SK-N-SH (cell line): ENCODE data around the gene NGB. TPM values are rescaled to one million over a fixed set of nuclear protein-coding genes. Genes with fewer than 3 reads are reported as not detected.
A peak's percentile ranks its signal among the peaks of the same experiment; 100 is the strongest.

Source experiments
- CTCF ChIA-PET: fragments of 300-600, 350-600 bp; formaldehyde crosslinking; extraction: SDS; loops from one replicate; lab custom pipeline; 2021; lab: Yijun Ruan, JAX
- POLR2A ChIA-PET: fragments of 350-600 bp; sonication (Branson Sonifier 250); formaldehyde crosslinking; extraction: SDS; loops from one replicate; lab custom pipeline; 2020; ENCODE audit warnings: antibody characterized with exemption, inconsistent platforms; lab: Yijun Ruan, JAX
- DNase-seq: peaks from one replicate; pipeline ENCODE4 v3.0.0; 2012
- H2AFZ ChIP-seq: fragments of 200-600 bp; sonication (generic); 2 replicates; pipeline ENCODE4 v1.8.1; 2016; ENCODE audit warnings: antibody characterized with exemption, mild to moderate bottlenecking, low read depth
- H3F3A ChIP-seq: fragments of 200-600 bp; sonication (generic); replicated peaks from 2 replicates; pipeline ENCODE3; 2016; ENCODE audit warnings: antibody characterized with exemption, mild to moderate bottlenecking; ENCODE audit not compliant: insufficient read depth
- H3K27ac ChIP-seq, 2 experiments: fragments of 200-500 bp in 1 of 2; fragments of 200-600 bp in 1 of 2; sonication (Bioruptor generic) in 1 of 2; sonication (generic), shearing (Covaris generic) in 1 of 2; 2 replicates each; pipeline versions ENCODE4 v1.5.1 to v1.6.1; 2014 to 2016; ENCODE audit warnings: low read depth in 2 of 2, inconsistent platforms in 1 of 2, low read length in 1 of 2, mild to moderate bottlenecking in 1 of 2, mixed read lengths in 1 of 2
- H3K27me3 ChIP-seq: fragments of 200-600 bp; sonication (generic), shearing (Covaris generic); 2 replicates; pipeline ENCODE4 v1.6.1; 2016; ENCODE audit warnings: mixed run types; ENCODE audit not compliant: insufficient read depth
- H3K36me3 ChIP-seq, 2 experiments: fragments of 200-500 bp in 1 of 2; fragments of 200-600 bp in 1 of 2; sonication (Bioruptor generic) in 1 of 2; sonication (generic) in 1 of 2; replicated peaks in 1 of 2; 2 replicates each; pipeline versions ENCODE3 to v1.5.1; 2014 to 2016; ENCODE audit warnings: low read length in 1 of 2, mild to moderate bottlenecking in 1 of 2; ENCODE audit not compliant: insufficient read depth in 2 of 2, control insufficient read depth in 1 of 2
- H3K4me1 ChIP-seq, 2 experiments: fragments of 200-500 bp in 1 of 2; fragments of 200-600 bp in 1 of 2; sonication (Bioruptor generic) in 1 of 2; sonication (generic), shearing (Covaris generic) in 1 of 2; 2 replicates each; pipeline versions ENCODE4 v1.5.1 to v1.6.1; 2014 to 2016; ENCODE audit warnings: low read depth in 1 of 2, low read length in 1 of 2, mixed run types in 1 of 2; ENCODE audit not compliant: insufficient read depth in 2 of 2, control insufficient read depth in 1 of 2
- H3K4me2 ChIP-seq: fragments of 200-600 bp; sonication (generic), shearing (Covaris generic); 2 replicates; pipeline ENCODE4 v1.6.1; 2017; ENCODE audit warnings: mixed run types
- H3K4me3 ChIP-seq, 2 experiments: fragments of 200-500 bp in 1 of 2; fragments of 200-600 bp in 1 of 2; sonication (Bioruptor generic) in 1 of 2; sonication (generic), shearing (Covaris generic) in 1 of 2; 2 replicates each; pipeline versions ENCODE4 v1.5.1 to v1.8.1; 2014 to 2016; ENCODE audit warnings: low read depth in 2 of 2, inconsistent platforms in 1 of 2, low read length in 1 of 2, mild to moderate bottlenecking in 1 of 2, mixed read lengths in 1 of 2, moderate library complexity in 1 of 2
- H3K79me2 ChIP-seq: fragments of 200-600 bp; sonication (generic); 2 replicates; pipeline ENCODE4 v1.8.1; 2017; ENCODE audit warnings: mild to moderate bottlenecking; ENCODE audit not compliant: insufficient read depth
- H3K9ac ChIP-seq: fragments of 200-600 bp; sonication (generic); 2 replicates; pipeline ENCODE4 v1.6.1; 2017; ENCODE audit warnings: mixed run types
- H3K9me2 ChIP-seq: fragments of 200-600 bp; sonication (generic); 2 replicates; pipeline ENCODE4 v1.6.1; 2017; ENCODE audit warnings: mixed run types
- H3K9me3 ChIP-seq: fragments of 200-600 bp; sonication (generic); 2 replicates; pipeline ENCODE4 v1.6.1; 2017; ENCODE audit warnings: mixed run types, mild to moderate bottlenecking, moderate library complexity
- H4K20me1 ChIP-seq: fragments of 200-600 bp; sonication (generic); 2 replicates; pipeline ENCODE4 v1.6.1; 2017; ENCODE audit warnings: mild to moderate bottlenecking, mixed run types; ENCODE audit not compliant: insufficient read depth
- CHD2 ChIP-seq: fragments of 150-350 bp; IDR thresholded peaks from 2 replicates; pipeline ENCODE4 v1.6.1; 2018; ENCODE audit warnings: low read length; ENCODE audit not compliant: partially characterized antibody
- CTCF ChIP-seq: fragments of 200-600 bp; sonication (generic); IDR thresholded peaks from 2 replicates; pipeline ENCODE4 v1.6.1; 2017; ENCODE audit warnings: antibody characterized with exemption, mild to moderate bottlenecking, moderate library complexity
- ELF1 ChIP-seq: IDR thresholded peaks from 2 replicates; pipeline ENCODE4 v1.4.0; 2012
- EP300 ChIP-seq, 2 experiments: IDR thresholded peaks; 2 replicates each; pipeline versions ENCODE4 v1.4.0 to v1.6.1; 2012; ENCODE audit warnings: borderline replicate concordance in 1 of 2, low read depth in 1 of 2, low read length in 1 of 2
- EZH2phosphoT487 ChIP-seq: fragments of 200-600 bp; sonication (generic); IDR thresholded peaks from 2 replicates; pipeline ENCODE4 v1.6.1; 2017; ENCODE audit warnings: low read depth, mixed run types, mild to moderate bottlenecking, antibody characterized with exemption, moderate library complexity, borderline replicate concordance
- FOSL2 ChIP-seq: IDR thresholded peaks from 2 replicates; pipeline ENCODE4 v1.4.0; 2012; ENCODE audit warnings: low read depth, mild to moderate bottlenecking, moderate library complexity, borderline replicate concordance
- FOXM1 ChIP-seq: IDR thresholded peaks from 2 replicates; pipeline ENCODE4 v1.4.0; 2012; ENCODE audit warnings: low read depth, mild to moderate bottlenecking
- MAX ChIP-seq: IDR thresholded peaks from 2 replicates; pipeline ENCODE4 v1.4.0; 2012; ENCODE audit warnings: low read depth
- NFIC ChIP-seq: IDR thresholded peaks from 2 replicates; pipeline ENCODE4 v1.4.0; 2012; ENCODE audit warnings: borderline replicate concordance
- PBX3 ChIP-seq: IDR thresholded peaks from 2 replicates; pipeline ENCODE4; 2012
- POLR2AphosphoS5 ChIP-seq: IDR thresholded peaks from 2 replicates; pipeline ENCODE4 v1.6.1; 2012; ENCODE audit warnings: low read depth, low read length
- RCOR1 ChIP-seq: fragments of 150-350 bp; IDR thresholded peaks from 2 replicates; pipeline ENCODE4 v1.6.1; 2017; ENCODE audit warnings: antibody characterized with exemption, low read length
- REST ChIP-seq: IDR thresholded peaks from 2 replicates; pipeline ENCODE4 v1.6.1; 2012; ENCODE audit warnings: mild to moderate bottlenecking, low read depth, low read length, moderate library complexity
- SIN3A ChIP-seq: IDR thresholded peaks from 2 replicates; pipeline ENCODE4 v1.6.1; 2012; ENCODE audit warnings: low read depth, mild to moderate bottlenecking, low read length, moderate library complexity, borderline replicate concordance
- TAF1 ChIP-seq: IDR thresholded peaks from 2 replicates; pipeline ENCODE4 v1.6.1; 2012; ENCODE audit warnings: low read depth, mild to moderate bottlenecking, low read length, moderate library complexity, borderline replicate concordance
- TCF12 ChIP-seq: IDR thresholded peaks from 2 replicates; pipeline ENCODE4 v1.4.0; 2012
- USF2 ChIP-seq: fragments of 150-350 bp; IDR thresholded peaks from 2 replicates; pipeline ENCODE4 v1.6.1; 2017; ENCODE audit warnings: antibody characterized with exemption, low read length, low read depth, borderline replicate concordance
- YY1 ChIP-seq: IDR thresholded peaks from 2 replicates; pipeline ENCODE4 v1.4.0; 2012; ENCODE audit warnings: low read depth, mild to moderate bottlenecking
- WGBS: methylation state at CpG from one replicate; pipeline ENCODE4 v1.1.6; 2017; ENCODE audit warnings: low lambda C conversion rate; 5-methylcytosine and 5-hydroxymethylcytosine counted together
- polyA plus RNA-seq, 3 experiments: library from polyadenylated mRNA; depleted of rRNA; stranded (reverse); fragments of >200 nt; gene quantifications; 2 replicates each; pipeline ENCODE4 v1.2.3, GENCODE V29; 2012

NGB gene
- polyA plus RNA-seq, 1 of the 3 experiments (the other 2 are of a cell fraction): not detected

GRCh38 chr14:77306416-77306815 is 35.4 kb upstream of the NGB start:
- no peak for TF ChIP-seq EZH2phosphoT487
- TF ChIP-seq TCF12: no peak
- TF ChIP-seq POLR2AphosphoS5: no peak
- no peak for TF ChIP-seq USF2
- no peak for TF ChIP-seq REST
- TF ChIP-seq FOSL2: no peak
- TF ChIP-seq YY1: no peak
- H2AFZ ChIP-seq: no peak overlapping the region

GRCh38 chr14:77305696-77306095 is 34.7 kb upstream of the NGB start:
- no peak for DNase-seq
- H3K9ac ChIP-seq: no peak overlapping the region
- no peaks in the 10 kb centered on the region for H3K27me3 ChIP-seq
- CTCF ChIA-PET: interaction anchor here (1.2 to 3.2 kb wide), 3 partner anchors 10 to 156 kb away, joined by 3 to 40 read pairs (median 19); no protein-coding TSS in a partner anchor
- WGBS: 100% methylated on average over 1 of the region's 4 CpGs
- H3K9me2 ChIP-seq: no peaks in the 10 kb centered on the region
- no peaks in the 10 kb centered on the region for H3K9me3 ChIP-seq
- no peak overlapping the region for H3K4me2 ChIP-seq
- POLR2A ChIA-PET: no interaction called here
- no peaks in the 10 kb centered on the region for H3K79me2 ChIP-seq
- H3F3A ChIP-seq: peaks cover 24% of the 10 kb centered on the region
- no peak overlapping the region for H2AFZ ChIP-seq
- H3K4me3 ChIP-seq: no peak overlapping the region
- H3K36me3 ChIP-seq: peaks cover 4 to 27% of the 10 kb centered on the region in 2 experiments
- H4K20me1 ChIP-seq: peaks cover 3% of the 10 kb centered on the region
- H3K4me1 ChIP-seq: peaks cover 11 to 31% of the 10 kb centered on the region in 2 experiments
- H3K27ac ChIP-seq: peak overlapping the region in 1 of 2 experiments; percentile 14; a peak in 1 of 4 replicates
- TF ChIP-seq SIN3A (no peak), FOSL2 (no peak), ELF1 (no peak), EZH2phosphoT487 (no peak), NFIC (no peak), CHD2 (no peak), TAF1 (no peak), USF2 (no peak), YY1 (no peak), FOXM1 (no peak), EP300 (IDR thresholded peaks at IDR 0.05; ENCODE audit: borderline replicate concordance in 1 of 2, low read depth in 1 of 2, low read length in 1 of 2) (no peak), RCOR1 (no peak), MAX (no peak), CTCF (no peak), PBX3 (no peak)

More at GRCh38 chr14:77306416-77306815, 35.4 kb upstream of the NGB start:
- H3K9me3 ChIP-seq: no peaks in the 10 kb centered on the region
- H3K9ac ChIP-seq: no peak overlapping the region
- peak overlapping the region; percentile 66; the same call in 1 of the 2 replicates for H3K4me2 ChIP-seq
- H3K27ac ChIP-seq: peak overlapping the region; percentile 49 to 76
- no peak overlapping the region for H3K4me3 ChIP-seq
- peaks cover 3% of the 10 kb centered on the region for H4K20me1 ChIP-seq
- H3K27me3 ChIP-seq: no peaks in the 10 kb centered on the region
- H3K36me3 ChIP-seq: peaks cover 9 to 27% of the 10 kb centered on the region in 2 experiments
- H3K9me2 ChIP-seq: no peaks in the 10 kb centered on the region
- DNase-seq: no peak
- H3K4me1 ChIP-seq: peaks cover 11 to 31% of the 10 kb centered on the region in 2 experiments
- H3K79me2 ChIP-seq: no peaks in the 10 kb centered on the region
- ChIA-PET CTCF (interaction anchor here (0.7 to 2.3 kb wide), 3 partner anchors 9 to 431 kb away, joined by 3 to 40 read pairs (median 6); no protein-coding TSS in a partner anchor), POLR2A (interaction anchor here (1.2 kb wide), 1 partner anchor 15 kb away, joined by 4 read pairs; the partner anchor contains the start of gene GSTZ1)
- H3F3A ChIP-seq: peaks cover 24% of the 10 kb centered on the region
- 85% methylated on average over 3 of the region's 3 CpGs for whole genome bisulfite sequencing
